GM12891 (cell line): ENCODE data around the gene SEC31B.

ENCODE experiments used
- DNase-seq: peaks from one replicate; pipeline ENCODE4 v3.0.0; 2011; ENCODE audit warnings: low spot score; ENCODE audit not compliant: insufficient read length
- FAIRE-seq: peaks from 2 replicates; lab custom pipeline; 2011; peaks lifted over from hg19 to GRCh38; lab: Jason Lieb, UNC
- PAX5 ChIP-seq: IDR thresholded peaks from 2 replicates; pipeline ENCODE4 v1.6.1; 2011; ENCODE audit warnings: low read length, moderate library complexity, mild to moderate bottlenecking; ENCODE audit not compliant: insufficient read depth, severe bottlenecking
- POLR2A ChIP-seq: IDR thresholded peaks from 2 replicates; pipeline ENCODE4 v1.6.1; 2011; ENCODE audit warnings: low read depth, low read length, control low read depth
- POLR2AphosphoS5 ChIP-seq: IDR thresholded peaks from 2 replicates; pipeline ENCODE4 v1.6.1; 2011; ENCODE audit warnings: low read depth, low read length, control low read depth
- POU2F2 ChIP-seq: IDR thresholded peaks from 2 replicates; pipeline ENCODE4 v1.6.1; 2011; ENCODE audit warnings: low read depth, mild to moderate bottlenecking, control low read depth, low read length, moderate library complexity
- SPI1 ChIP-seq: IDR thresholded peaks from 2 replicates; pipeline ENCODE4 v1.6.1; 2011; ENCODE audit warnings: low read depth, low read length, control low read depth
- TAF1 ChIP-seq: IDR thresholded peaks from 2 replicates; pipeline ENCODE4 v1.6.1; 2011; ENCODE audit warnings: low read depth, low read length, control low read depth

SEC31B gene

GRCh38 chr10:100468322-100468721 lies 51.3 kb downstream of the SEC31B start:
- TF ChIP-seq POLR2AphosphoS5 (no peak), PAX5 (no peak), POLR2A (no peak), SPI1 (no peak), TAF1 (no peak), POU2F2 (no peak)
- FAIRE-seq (no peak), DNase-seq (no peak)

GRCh38 chr10:100462709-100463108 lies 57.0 kb downstream of the SEC31B start, which contains the start of gene WNT8B:
TSS of gene WNT8B (plus strand) at chr10:100463009. CDS start at chr10:100463169, 160 bp downstream.
- DNase-seq = no peak
- TF ChIP-seq TAF1 = no peak
- no peak for TF ChIP-seq POLR2AphosphoS5
- TF ChIP-seq SPI1 = no peak
- TF ChIP-seq PAX5 = no peak
- TF ChIP-seq POLR2A = no peak
- no peak for TF ChIP-seq POU2F2
- FAIRE-seq = no peak

- TF ChIP-seq PAX5 = no peak
- no peak for TF ChIP-seq POU2F2
- no peak for TF ChIP-seq POLR2A
- TF ChIP-seq SPI1 = no peak
- TF ChIP-seq POLR2AphosphoS5 = no peak
- no peak for TF ChIP-seq TAF1
- DNase-seq = no peak
- FAIRE-seq = no peak
Measured at GRCh38 chr10:100448951-100449350, 70.7 kb downstream of the SEC31B start.

- DNase-seq = no peak
- no peak for TF ChIP-seq POLR2AphosphoS5
- TF ChIP-seq POU2F2 = no peak
- TF ChIP-seq TAF1 = no peak
- no peak for TF ChIP-seq PAX5
- TF ChIP-seq SPI1 = no peak
- TF ChIP-seq POLR2A = no peak
- no peak for FAIRE-seq
Measured at GRCh38 chr10:100447663-100448062, 72.0 kb downstream of the SEC31B start.

- no peak for DNase-seq
- no peak for FAIRE-seq
- TF ChIP-seq POU2F2 (no peak), TAF1 (no peak), POLR2AphosphoS5 (no peak), SPI1 (no peak), POLR2A (no peak), PAX5 (no peak)
Measured at GRCh38 chr10:100446130-100446761, 73.4 kb downstream of the SEC31B start.

- no peak for DNase-seq
- TF ChIP-seq POU2F2 (no peak), TAF1 (no peak), POLR2A (no peak), PAX5 (no peak), SPI1 (no peak), POLR2AphosphoS5 (no peak)
- no peak for FAIRE-seq
Measured at GRCh38 chr10:100442548-100442947, 77.1 kb downstream of the SEC31B start.

GRCh38 chr10:100438674-100439315 lies 80.9 kb downstream of the SEC31B start:
- no peak for FAIRE-seq

More at GRCh38 chr10:100438674-100439315, 80.9 kb downstream of the SEC31B start:
- TF ChIP-seq PAX5 (no peak), TAF1 (no peak), POU2F2 (no peak), SPI1 (no peak), POLR2AphosphoS5 (no peak), POLR2A (no peak)
- no peak for DNase-seq
